ENCODE measurements around the gene OGFR.

OGFR gene

DNA sequence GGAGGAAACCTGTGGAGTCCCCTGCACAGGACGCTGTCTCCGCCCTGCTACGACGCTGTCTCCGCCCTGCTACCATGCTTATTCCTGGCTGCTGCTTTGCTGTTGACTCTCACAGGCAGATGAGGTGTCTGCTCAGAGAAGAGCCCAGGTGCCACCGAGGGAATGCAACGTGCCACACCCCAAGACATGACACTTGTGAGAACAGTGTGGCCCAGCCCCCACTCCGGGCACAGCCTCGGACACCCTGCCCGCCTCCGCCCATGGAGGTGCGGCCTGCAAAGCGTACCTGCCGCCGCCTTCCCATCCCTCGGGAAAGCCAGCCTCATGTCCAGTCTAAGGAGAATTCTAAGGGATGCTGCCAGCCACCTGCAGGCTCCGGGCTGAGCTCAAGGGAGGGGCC, 23.9 kb upstream of the OGFR start:
- no peak overlapping the region for H3K4me3 ChIP-seq (ENCODE audit: low read depth, low read length)
- DNase-seq (ENCODE audit: low read depth): no peak

DNA sequence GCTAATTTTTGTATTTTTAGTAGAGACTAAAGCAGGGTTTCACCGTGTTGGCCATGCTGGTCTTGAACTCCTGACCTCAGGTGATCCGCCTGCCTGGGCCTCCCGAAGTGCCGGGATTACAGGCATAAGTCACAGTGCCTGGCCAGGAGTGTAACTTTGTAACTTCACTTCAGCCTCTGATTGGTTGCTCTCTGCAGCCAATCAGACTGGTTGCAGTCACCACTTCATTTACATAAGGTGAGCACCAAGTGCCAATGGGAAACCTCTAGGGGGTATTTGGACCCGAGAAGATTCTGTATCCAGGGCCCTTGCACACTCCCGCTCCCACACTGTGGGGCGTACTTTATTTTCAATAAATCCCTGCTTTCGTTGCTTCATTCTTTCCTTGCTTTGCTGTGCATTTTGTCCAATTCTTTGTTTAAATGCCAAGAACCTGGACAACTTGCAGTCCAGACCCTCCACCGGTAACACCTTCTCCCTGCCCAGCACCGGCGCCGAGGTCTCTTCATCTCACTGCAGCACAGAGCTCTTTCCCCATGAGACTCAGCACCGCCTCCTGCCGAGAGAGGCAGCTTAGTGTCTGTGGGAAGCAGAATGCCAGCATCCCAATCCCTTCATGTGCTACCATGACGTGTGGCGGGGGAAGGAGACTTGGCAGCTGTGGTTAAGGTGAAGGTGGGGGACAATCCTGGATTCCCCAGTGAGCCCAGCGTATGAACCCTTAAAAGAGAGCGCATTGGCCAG, 22.3 kb upstream of the OGFR start:
- H3K4me3 ChIP-seq (ENCODE audit: low read depth, low read length): no peak overlapping the region

DNA sequence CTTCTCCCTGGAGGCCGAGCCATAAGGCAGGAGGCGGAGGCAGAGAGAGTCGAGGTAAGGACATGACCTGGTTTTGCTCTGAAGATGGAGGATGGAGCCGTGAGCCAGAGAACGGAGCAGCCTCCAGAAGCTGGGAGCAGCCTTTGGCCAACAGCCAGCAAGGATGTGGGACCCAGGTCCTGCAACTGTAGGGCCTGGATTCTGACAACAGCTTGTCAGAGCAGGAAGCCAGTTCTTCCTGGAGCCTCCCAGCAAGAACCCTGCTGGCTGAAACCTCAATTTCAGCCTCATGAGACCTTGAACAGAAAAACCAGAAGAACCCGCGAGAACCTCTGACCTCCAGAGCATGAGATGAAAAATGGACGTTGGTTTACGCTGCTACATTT, 21.7 kb upstream of the OGFR start:
- DNase-seq (ENCODE audit: low read depth): no peak

More for the DNA sequence above, 22.3 kb upstream of the OGFR start:
- DNase-seq (ENCODE audit: low read depth): no peak

DNA sequence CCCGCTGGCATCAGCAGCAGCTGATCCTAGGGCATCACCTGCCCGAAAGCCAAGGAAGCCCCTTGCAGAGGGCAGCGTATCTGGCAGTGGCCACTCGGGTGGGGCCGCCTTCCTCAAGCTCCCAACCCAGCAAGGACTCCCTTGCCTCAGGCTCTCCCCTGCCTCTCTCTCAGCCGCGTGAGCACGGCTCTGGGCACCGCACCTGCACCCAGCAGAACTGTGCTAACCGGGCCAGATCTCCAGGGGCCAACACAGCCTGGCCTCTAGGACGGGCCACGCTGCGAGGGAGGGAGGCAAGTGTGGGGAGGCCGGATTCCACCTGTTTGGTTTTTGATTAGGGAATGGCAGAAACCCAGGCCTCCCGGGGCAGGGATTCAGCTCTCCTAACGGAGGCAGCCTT, 20.1 kb upstream of the OGFR start:
- no peak overlapping the region for H3K4me3 ChIP-seq (ENCODE audit: low read depth, low read length)
- no peak for DNase-seq (ENCODE audit: low read depth)

More for the DNA sequence above, 21.7 kb upstream of the OGFR start:
- H3K4me3 ChIP-seq (ENCODE audit: low read depth, low read length): no peak overlapping the region

DNA sequence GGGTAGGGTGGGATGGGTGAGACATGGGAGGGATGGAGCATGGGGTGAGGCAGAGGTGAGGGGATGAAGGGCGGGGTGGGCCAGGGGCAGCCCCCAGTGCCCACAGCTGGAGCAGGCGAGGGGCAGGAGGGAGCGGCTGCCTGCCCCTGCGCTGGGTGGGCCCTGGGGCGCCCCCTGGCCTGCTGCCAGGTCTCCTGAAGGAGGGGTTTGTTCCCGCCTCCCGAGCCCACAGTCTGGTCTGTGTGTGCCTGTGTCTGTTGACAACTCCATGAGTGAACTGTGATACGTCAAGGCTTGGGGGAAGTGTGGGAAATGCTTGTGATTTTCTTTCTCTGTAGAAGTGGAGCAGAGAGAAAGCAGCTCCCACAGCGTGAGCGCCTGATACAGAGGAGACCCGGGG, 19.2 kb upstream of the OGFR start:
- no peak for DNase-seq (ENCODE audit: low read depth)
- no peak overlapping the region for H3K4me3 ChIP-seq (ENCODE audit: low read depth, low read length)

DNA sequence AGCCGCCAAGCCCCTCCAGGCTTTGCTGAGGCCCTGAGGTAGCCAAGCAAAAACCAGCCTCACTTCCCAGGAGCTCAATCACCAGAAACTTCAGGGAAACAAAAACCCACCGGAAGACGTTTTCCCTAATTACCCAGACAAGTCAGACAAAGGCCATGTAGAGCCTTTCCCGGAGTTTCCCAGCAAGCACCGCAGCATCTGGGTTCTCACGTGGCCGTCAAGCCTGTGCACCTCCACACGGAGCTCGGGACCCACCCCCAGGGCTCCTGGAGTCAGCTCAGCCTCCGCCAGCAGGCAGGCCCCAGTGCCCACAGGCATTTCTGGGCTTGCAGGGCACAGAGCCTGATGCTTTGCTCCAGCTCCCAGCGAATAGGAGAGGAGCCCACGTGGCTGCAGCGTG, 18.5 kb upstream of the OGFR start:
- H3K4me3 ChIP-seq (ENCODE audit: low read depth, low read length): no peak overlapping the region
- DNase-seq (ENCODE audit: low read depth): no peak

DNA sequence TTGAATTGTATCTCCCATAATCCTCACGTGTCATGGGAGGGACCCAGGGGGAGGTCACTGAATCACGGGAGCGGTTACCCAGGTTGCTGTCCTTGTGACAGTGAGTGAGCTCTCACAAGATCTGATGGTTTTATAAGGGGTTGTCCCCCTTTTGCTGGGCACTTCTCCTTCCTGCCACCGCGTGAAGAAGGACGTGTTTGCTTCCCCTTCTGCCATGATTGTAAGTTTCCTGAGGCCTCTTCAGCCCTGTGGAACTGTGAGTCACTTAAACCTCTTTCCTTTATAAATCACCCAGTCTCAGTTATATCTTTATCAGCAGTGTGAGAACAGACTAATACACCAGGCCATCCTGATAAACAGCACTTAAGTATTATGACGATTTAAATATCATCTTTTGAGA, 17.3 kb upstream of the OGFR start:
- H3K4me3 ChIP-seq (ENCODE audit: low read depth, low read length): no peak overlapping the region
- DNase-seq (ENCODE audit: low read depth): no peak

DNA sequence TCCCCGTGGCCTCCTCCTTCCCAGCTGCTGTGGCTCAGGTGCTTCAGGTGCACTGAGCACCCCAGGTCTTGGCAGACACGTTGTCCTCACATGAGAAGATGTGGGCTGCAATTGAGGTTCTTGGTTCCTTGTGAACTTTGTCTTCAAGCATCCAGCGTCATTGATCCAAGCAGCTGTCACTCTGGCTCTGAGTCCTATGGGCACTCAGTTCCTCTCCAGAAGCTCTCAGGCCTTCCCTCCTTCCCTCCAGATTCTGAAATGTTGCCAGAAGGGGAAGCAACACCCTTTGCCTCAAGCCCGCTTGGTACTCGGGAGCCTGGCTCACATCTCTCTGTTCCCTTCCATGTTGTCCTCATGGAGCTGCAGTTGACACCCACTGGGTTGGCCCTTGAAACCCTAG, 16.8 kb upstream of the OGFR start:
- DNase-seq (ENCODE audit: low read depth): no peak
- no peak overlapping the region for H3K4me3 ChIP-seq (ENCODE audit: low read depth, low read length)

DNA sequence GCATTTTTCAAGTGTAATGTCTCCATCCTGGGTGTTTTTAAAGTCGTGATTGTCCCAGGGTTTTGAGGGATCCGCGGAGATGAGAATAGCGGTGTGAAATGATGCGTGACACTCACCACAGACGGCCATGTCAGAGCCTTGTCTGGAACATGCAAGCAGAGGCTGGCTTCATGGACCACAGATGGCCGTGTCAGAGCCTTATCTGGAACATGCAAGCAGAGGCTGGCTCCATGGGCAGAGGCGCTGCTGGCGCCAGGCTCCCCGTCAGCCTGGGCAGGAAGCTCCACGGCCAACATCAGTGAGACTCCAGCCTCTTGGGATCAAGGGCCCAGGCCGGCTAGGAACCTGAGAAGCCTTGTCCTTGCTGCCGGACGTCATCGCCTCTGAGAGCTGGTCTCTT, 16.0 kb upstream of the OGFR start:
- DNase-seq (ENCODE audit: low read depth): no peak
- H3K4me3 ChIP-seq (ENCODE audit: low read depth, low read length): no peak overlapping the region

DNA sequence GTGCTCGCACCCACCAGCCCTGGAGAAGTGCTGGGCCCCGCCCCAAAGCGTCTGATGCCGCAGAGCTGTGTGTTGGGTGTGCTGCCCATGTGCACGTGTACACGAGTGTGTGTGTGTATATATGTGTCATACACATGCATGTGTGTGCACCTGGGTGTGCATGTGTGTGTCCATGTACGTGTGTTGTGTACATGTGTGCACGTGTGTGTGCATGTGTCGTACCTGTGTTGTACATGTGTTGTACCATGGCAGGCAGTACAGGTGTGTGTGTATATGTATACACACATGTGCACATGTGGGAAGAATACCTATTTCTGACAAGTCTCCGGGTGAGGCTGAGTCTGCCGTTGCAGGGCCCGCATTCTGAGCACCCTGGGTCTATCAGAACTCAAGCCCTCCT, 14.6 kb upstream of the OGFR start:
- H3K4me3 ChIP-seq (ENCODE audit: low read depth, low read length): no peak overlapping the region
- DNase-seq (ENCODE audit: low read depth): no peak

DNA sequence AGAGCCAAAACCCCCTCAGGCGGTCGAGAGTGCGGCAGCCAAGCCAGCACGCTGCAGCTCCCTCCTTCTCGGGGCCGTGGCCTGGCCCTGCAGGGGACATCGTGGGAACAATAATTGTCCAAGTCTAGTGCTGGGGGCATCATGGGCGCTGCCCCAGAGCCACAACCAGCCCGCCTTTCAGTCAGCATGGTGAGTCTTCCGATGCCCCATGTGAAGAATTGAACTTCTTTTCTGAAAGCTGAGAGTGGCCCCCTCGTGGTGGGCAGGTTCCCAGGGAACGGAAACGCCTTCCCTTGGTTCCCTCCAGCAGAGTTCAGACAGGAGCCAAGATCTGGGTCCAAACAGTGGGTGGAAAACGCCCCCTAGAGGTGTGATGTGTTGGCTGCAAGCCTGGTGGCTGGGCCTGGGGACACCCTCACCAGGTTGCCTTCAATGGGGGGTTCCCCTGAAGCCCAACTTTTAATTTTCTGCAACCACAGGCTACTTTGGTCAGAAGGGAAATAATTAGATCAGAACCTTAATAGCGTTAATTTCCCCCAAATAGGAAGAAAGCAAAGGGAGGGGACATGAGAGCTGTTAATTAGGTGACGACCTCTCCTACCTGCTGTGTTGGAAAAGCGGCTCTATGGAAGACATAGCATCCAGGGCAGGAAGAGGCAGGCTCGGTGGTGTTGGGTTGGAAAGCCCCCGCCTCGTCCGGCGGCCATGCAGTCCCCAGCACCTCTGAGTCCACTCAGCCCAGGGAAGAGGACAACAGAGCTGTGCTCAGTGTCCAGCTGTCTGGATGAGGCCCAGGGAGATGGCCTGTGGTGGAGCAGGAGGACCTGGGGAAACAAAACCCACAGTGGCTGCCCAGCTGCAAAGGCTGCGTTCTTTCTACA, 13.1 kb upstream of the OGFR start:
- no peak overlapping the region for H3K4me3 ChIP-seq (ENCODE audit: low read depth, low read length)
- DNase-seq (ENCODE audit: low read depth): peak; percentile 48

DNA sequence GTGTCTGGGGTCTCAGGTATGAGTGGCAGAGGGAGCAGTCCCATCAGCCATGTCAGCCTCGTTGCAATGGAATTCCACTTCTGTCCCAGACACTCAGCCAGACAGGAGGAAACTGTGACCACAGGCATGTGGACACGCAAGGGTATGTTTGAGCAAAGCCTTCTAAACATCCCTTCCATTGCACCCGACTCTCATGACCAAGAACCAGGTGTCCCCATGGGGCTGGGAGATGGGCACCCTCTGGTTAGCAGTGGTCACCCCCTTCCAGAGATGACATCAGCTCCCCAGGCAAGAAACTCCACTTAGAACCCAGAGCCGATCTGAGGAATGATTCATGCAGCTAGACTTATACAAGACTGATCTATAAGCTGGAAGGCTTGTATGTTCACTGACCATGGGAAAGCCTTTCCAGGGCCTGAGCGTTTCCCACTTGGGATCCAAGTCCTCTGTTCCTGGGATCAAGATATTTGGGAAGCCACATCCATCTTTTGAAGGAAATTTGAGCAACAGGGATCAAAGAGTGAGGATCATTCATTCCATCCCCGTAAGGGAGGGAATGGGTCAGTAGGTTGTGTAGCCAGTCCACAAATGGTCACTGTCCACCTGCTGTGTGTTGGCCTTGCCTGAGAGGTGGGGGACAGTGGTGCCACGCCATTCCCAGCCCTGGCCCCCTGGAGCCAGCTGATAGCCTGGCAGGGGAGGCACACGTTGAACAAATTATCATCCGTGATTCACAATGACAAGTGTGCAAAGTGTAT, 12.3 kb upstream of the OGFR start:
- DNase-seq (ENCODE audit: low read depth): no peak
- no peak overlapping the region for H3K4me3 ChIP-seq (ENCODE audit: low read depth, low read length)

DNA sequence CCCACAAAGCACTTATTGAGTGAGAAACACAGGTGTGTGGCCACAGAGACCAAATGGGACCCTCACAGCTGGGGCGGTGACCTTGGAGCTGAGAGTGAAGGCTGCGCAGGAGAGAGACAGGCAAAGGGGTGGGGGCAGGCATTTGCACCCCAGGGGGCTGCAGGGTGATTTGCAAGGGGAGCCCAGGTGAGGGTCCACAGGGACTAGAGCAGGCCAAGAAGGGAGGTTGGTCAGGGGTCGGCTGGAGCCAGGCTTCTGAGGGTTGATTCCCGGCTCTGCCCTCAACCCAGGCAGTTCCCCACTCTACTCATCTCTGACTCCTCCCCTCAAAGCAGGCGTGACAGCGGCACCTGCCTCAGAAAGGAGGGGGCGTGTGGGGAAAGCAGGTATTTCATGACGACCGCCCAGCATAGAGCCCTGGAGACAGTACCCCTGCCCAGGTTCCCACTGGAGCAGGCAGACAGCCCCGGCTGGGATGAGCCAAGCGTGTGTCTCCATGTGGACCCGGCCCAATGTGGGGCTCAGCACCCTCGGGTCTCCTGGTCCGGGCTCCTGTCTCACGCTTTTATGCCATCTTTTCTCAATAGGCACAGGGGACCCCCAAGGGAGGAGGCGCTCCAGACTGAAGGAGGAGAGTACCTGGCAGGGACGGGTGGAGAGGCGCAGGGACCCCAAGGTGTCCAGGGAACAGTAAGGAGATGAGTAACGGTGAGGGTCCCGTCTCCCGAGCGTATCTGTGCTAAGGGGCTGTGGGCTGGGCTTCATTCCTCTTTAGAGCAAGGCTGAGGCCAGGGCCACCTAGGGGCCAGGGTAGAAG, 11.5 kb upstream of the OGFR start:
- no peak for DNase-seq (ENCODE audit: low read depth)
- H3K4me3 ChIP-seq (ENCODE audit: low read depth, low read length): no peak overlapping the region

DNA sequence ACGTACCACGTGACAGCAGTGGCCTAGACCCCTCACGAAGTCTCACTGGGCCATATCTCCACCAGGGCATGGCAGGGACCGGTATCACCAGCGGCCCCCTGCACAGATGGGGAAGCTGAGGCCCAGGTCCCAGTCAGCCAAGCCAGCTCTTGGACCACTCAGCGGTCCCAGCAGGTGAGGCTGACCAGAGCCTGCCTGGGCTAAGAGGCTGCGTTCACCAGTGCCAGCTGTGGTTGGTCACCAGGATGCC, 11.0 kb upstream of the OGFR start:
- peak overlapping the region; percentile 37 for H3K4me3 ChIP-seq (ENCODE audit: low read depth, low read length)
- DNase-seq (ENCODE audit: low read depth): no peak

DNA sequence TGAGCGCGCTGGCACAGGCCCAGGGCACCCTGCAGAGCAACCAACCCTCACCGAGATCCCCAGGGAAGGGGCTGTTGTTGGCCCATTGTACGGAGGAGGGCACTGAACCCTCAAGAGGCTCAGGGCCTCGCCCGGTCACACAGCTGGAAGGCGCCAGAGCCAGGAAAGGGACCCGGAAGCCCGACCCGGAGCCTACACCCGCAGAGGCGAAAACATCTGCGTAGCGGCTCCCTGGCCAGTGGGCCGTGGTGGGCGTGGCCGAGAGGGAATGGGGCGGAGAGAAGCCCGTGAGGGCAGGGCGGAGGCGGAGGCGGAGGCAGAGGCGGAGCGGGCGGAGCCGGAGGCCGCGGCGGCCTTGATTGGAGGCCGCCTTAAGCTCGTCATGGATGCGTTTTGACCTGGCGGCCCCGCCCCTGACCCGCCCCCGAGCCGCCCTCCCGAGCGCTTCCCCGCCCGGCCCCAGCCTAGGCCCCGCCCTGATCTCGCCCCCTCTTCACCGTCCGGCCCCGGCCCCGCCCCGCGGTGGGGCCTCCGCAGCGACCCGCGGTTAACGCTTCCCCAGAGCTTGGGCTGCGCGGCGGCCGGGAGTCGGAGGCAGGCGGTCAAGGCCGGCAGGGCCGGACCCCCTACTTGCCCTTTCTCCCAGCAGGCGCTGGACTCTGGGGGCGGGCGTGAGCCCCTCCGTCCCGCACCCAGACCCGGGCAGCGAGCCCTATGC, 10.5 kb upstream of the OGFR start:
- DNase-seq (ENCODE audit: low read depth): peak; percentile 78
- peak overlapping the region; percentile 61 for H3K4me3 ChIP-seq (ENCODE audit: low read depth, low read length)

DNA sequence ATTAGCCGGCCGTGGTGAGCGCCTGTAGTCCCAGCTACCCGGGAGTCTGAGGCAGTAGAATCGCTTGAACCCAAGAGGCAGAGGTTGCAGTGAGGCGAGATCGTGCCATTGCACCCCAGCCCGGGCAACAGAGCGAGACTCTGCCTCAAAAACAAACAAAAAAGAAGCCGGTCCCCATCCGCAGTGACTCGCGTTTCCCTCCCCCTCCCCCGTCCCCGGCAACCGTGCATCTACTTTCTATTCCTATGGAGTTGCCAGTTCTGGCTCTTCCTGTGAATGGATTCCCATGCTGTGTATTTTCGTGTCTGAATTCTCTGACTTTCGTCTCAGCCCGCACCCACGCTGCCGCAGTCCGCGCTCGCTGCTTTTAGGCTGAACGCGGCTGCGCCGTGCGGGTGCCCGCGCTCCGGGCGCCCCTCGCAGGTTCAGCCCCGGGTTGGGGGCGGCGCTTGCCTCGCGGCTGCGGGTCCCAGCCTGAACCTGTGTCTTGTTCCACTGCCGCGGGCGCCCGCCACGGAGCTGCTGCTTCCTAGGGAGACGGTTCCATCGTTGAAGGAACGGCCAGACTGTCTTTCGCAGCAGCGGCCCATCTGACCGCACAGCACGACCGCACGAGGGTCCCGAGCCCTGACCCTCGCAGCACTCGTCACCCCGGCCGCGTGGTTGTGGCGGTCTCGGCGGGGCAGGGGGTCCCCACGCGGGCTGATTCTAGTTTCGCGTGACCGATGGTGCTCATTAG, 9.4 kb upstream of the OGFR start:
- no peak for DNase-seq (ENCODE audit: low read depth)
- H3K4me3 ChIP-seq (ENCODE audit: low read depth, low read length): peak overlapping the region; percentile 61

DNA sequence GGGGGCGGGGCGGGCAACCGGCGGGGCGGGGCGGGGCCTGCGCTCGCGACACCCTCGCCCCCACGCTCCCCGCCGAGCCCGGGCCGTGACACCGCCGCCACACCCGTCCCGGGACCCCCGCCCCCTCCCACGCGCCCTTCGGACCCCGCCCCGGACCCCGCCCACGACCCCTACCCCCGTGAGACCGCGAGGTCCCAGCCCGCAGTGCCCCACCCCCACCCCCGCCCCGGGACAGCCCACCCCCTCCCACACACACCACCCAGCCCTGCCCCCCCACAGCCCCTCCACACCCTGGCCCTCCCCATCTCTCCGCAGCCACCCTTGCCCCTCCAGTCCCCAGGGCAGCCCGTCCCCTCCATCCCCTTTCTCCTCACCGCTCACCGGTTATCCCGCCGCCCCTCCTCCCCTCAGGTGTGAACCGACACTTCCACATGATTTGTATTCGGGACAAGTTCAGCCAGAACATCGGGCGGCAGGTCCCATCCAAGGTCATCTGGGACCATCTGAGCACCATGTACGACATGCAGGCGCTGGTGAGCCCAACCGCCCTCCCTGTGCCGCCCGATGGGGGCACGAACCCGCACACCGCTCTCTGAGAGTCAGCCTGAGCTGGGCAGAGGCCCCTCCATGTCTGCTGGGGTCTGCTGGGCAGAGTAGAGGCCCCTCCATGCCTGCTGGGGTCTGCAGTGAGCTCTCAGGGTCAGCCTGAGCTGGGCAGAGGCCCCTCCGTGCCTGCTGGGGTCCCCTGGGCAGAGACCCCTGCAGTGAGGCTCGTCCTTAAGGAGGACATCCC, 7.7 kb upstream of the OGFR start:
- peak overlapping the region; percentile 56 for H3K4me3 ChIP-seq (ENCODE audit: low read depth, low read length)
- no peak for DNase-seq (ENCODE audit: low read depth)

All from skeletal muscle cell (primary cell).